RWPE2 (cell line): ENCODE measurements around the gene KRTAP4-7.

Experiments
- ATAC-seq: fragments of 200-7000 bp; cut with Tn5 transposase; 3 replicates; pipeline ENCODE4 v1.9.1; 2021; ENCODE audit warnings: low read depth
- DNase-seq: peaks from one replicate; pipeline ENCODE4 v3.0.0-alpha.2; 2020; ENCODE audit warnings: low spot score
- H3K27ac ChIP-seq: fragments of 450-650 bp; 2 replicates; pipeline ENCODE4 v1.5.1; 2017; ENCODE audit warnings: mild to moderate bottlenecking; ENCODE audit not compliant: poor library complexity, severe bottlenecking
- H3K27me3 ChIP-seq: fragments of 250-450 bp; sonication (Bioruptor Pico); 2 replicates; pipeline ENCODE4 v1.5.1; 2021; ENCODE audit warnings: mild to moderate bottlenecking, moderate library complexity; ENCODE audit not compliant: insufficient read depth, poor library complexity, severe bottlenecking
- H3K36me3 ChIP-seq: fragments of 250-450 bp; sonication (Bioruptor Pico); 2 replicates; pipeline ENCODE4 v1.5.1; 2020; ENCODE audit warnings: low read depth, mild to moderate bottlenecking, moderate library complexity
- H3K4me1 ChIP-seq: fragments of 250-450 bp; sonication (Bioruptor Pico); 2 replicates; pipeline ENCODE4 v1.5.1; 2021; ENCODE audit warnings: mild to moderate bottlenecking, moderate library complexity; ENCODE audit not compliant: insufficient read depth, poor library complexity, severe bottlenecking
- H3K4me3 ChIP-seq: fragments of 250-450 bp; sonication (Bioruptor Pico); 2 replicates; pipeline ENCODE4 v1.5.1; 2021; ENCODE audit warnings: mild to moderate bottlenecking, moderate library complexity; ENCODE audit not compliant: severe bottlenecking
- H3K9me3 ChIP-seq: fragments of 250-450 bp; sonication (Bioruptor Pico); 2 replicates; pipeline ENCODE4 v1.5.1; 2021; ENCODE audit warnings: mild to moderate bottlenecking, moderate library complexity; ENCODE audit not compliant: severe bottlenecking
- TF ChIP-seq, protein P1 (sequence below): fragments of 450-650 bp; IDR thresholded peaks from one replicate; pipeline ENCODE4 v1.5.1; 2017; ENCODE audit warnings: mild to moderate bottlenecking, moderate library complexity; ENCODE audit not compliant: poor library complexity, severe bottlenecking

KRTAP4-7 gene

GRCh38 chr17:41125064-41125463 lies 41.1 kb downstream of the KRTAP4-7 start:
- no peak for ATAC-seq
- H3K27me3 ChIP-seq: no peaks in the 10 kb centered on the region
- TF ChIP-seq, protein P1, sequence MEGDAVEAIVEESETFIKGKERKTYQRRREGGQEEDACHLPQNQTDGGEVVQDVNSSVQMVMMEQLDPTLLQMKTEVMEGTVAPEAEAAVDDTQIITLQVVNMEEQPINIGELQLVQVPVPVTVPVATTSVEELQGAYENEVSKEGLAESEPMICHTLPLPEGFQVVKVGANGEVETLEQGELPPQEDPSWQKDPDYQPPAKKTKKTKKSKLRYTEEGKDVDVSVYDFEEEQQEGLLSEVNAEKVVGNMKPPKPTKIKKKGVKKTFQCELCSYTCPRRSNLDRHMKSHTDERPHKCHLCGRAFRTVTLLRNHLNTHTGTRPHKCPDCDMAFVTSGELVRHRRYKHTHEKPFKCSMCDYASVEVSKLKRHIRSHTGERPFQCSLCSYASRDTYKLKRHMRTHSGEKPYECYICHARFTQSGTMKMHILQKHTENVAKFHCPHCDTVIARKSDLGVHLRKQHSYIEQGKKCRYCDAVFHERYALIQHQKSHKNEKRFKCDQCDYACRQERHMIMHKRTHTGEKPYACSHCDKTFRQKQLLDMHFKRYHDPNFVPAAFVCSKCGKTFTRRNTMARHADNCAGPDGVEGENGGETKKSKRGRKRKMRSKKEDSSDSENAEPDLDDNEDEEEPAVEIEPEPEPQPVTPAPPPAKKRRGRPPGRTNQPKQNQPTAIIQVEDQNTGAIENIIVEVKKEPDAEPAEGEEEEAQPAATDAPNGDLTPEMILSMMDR: no peak

GRCh38 chr17:41126412-41126811 lies 42.5 kb downstream of the KRTAP4-7 start:
- Histone ChIP-seq H3K4me1 (peaks cover 8% of the 10 kb centered on the region), H3K27me3 (no peaks in the 10 kb centered on the region), H3K4me3 (no peak overlapping the region), H3K27ac (no peak overlapping the region), H3K9me3 (no peaks in the 10 kb centered on the region), H3K36me3 (no peaks in the 10 kb centered on the region)
- no peak for ATAC-seq
- no peak for DNase-seq
- TF ChIP-seq, protein P1: no peak

More at GRCh38 chr17:41125064-41125463, 41.1 kb downstream of the KRTAP4-7 start:
- H3K36me3 ChIP-seq: no peaks in the 10 kb centered on the region
- peaks cover 7% of the 10 kb centered on the region for H3K4me1 ChIP-seq
- no peaks in the 10 kb centered on the region for H3K9me3 ChIP-seq
- no peak for DNase-seq
- H3K4me3 ChIP-seq: no peak overlapping the region
- H3K27ac ChIP-seq: no peak overlapping the region

DNA sequence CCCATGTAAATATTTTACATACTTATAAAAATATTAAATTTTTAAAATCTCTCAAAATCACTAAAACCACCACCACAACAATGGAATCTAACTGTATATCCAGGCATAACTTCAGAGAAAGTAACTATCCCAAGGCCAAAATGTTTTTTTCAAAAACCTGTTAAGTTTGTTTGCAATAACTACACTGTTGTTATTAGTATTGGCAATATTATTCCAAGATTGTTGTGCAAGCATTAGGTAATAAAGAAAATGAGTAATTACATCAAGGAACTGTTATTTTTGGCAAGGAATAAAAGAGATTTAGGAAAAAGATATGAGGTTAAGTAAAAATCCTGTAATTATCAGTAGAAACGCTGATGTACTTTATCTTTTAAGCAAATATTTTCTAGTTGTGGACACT lies 43.4 kb downstream of the KRTAP4-7 start:
- DNase-seq (no peak), ATAC-seq (no peak)
- TF ChIP-seq, protein P1: no peak
- Histone ChIP-seq H3K27ac (no peak overlapping the region), H3K4me1 (peaks cover 16% of the 10 kb centered on the region), H3K4me3 (no peak overlapping the region), H3K36me3 (no peaks in the 10 kb centered on the region), H3K27me3 (no peaks in the 10 kb centered on the region), H3K9me3 (no peaks in the 10 kb centered on the region)

GRCh38 chr17:41131979-41132378 lies 48.0 kb downstream of the KRTAP4-7 start:
- Histone ChIP-seq H3K36me3 (no peaks in the 10 kb centered on the region), H3K27ac (peak overlapping the region; percentile 90), H3K9me3 (no peaks in the 10 kb centered on the region), H3K4me3 (no peak overlapping the region), H3K4me1 (peaks cover 25% of the 10 kb centered on the region), H3K27me3 (no peaks in the 10 kb centered on the region)
- DNase-seq: no peak
- TF ChIP-seq, protein P1: no peak
- peak; percentile 100 for ATAC-seq

GRCh38 chr17:41133880-41134735 lies 50.2 kb downstream of the KRTAP4-7 start:
- Histone ChIP-seq H3K36me3 (no peaks in the 10 kb centered on the region), H3K27ac (peak overlapping the region; percentile 90), H3K27me3 (no peaks in the 10 kb centered on the region), H3K4me1 (peaks cover 25% of the 10 kb centered on the region), H3K4me3 (no peak overlapping the region), H3K9me3 (no peaks in the 10 kb centered on the region)
- ATAC-seq: no peak
- TF ChIP-seq, protein P1: no peak
- DNase-seq: no peak
